H1 (cell line): ENCODE results near the gene NBAS. TPM values are rescaled to one million over a fixed set of nuclear protein-coding genes. Genes with fewer than 3 reads are reported as not detected.

Experiments used
- CTCF ChIA-PET: fragments of 300-600 bp; sonication (Branson Sonifier 250); formaldehyde crosslinking; loops from one replicate; lab custom pipeline; 2021; ENCODE audit not compliant: partially characterized antibody; lab: Charles Lee
- POLR2A ChIA-PET: fragments of 300-600 bp; sonication (Branson Sonifier 250); formaldehyde crosslinking; loops from one replicate; lab custom pipeline; 2021; ENCODE audit warnings: inconsistent platforms; ENCODE audit not compliant: partially characterized antibody; lab: Charles Lee
- DNase-seq, 2 experiments: peaks; one replicate each; pipeline versions ENCODE4 v3.0.0 to v3.0.0-alpha.2; 2010 to 2022; ENCODE audit warnings: low spot score in 2 of 2, low read depth in 1 of 2, mixed read lengths in 1 of 2
- FAIRE-seq: peaks from 2 replicates; lab custom pipeline; 2011; peaks lifted over from hg19 to GRCh38; lab: Jason Lieb, UNC
- H2AFZ ChIP-seq: 2 replicates; pipeline ENCODE4 v1.8.1; 2012; ENCODE audit warnings: low read length, inconsistent platforms
- H2AK5ac ChIP-seq: 2 replicates; pipeline ENCODE4 v1.6.1; 2013; ENCODE audit warnings: low read depth, low read length
- H2BK120ac ChIP-seq: replicated peaks from 2 replicates; pipeline ENCODE3; 2013; ENCODE audit warnings: low read depth, low read length, inconsistent platforms
- H2BK12ac ChIP-seq: 2 replicates; pipeline ENCODE4 v1.6.1; 2013; ENCODE audit warnings: low read depth, low read length
- H2BK15ac ChIP-seq: 2 replicates; pipeline ENCODE4 v1.6.1; 2013; ENCODE audit warnings: low read length
- H2BK20ac ChIP-seq: 2 replicates; pipeline ENCODE4 v1.6.1; 2013; ENCODE audit warnings: low read length
- H2BK5ac ChIP-seq: 2 replicates; pipeline ENCODE4 v1.6.1; 2013; ENCODE audit warnings: low read depth, low read length
- H3K14ac ChIP-seq: 2 replicates; pipeline ENCODE4 v1.6.1; 2013; ENCODE audit warnings: inconsistent platforms; ENCODE audit not compliant: insufficient read length
- H3K18ac ChIP-seq: 2 replicates; pipeline ENCODE4 v1.6.1; 2013; ENCODE audit warnings: low read length; ENCODE audit errors: extremely low read depth
- H3K23ac ChIP-seq: 2 replicates; pipeline ENCODE4 v1.6.1; 2013; ENCODE audit warnings: inconsistent platforms; ENCODE audit not compliant: insufficient read length
- H3K23me2 ChIP-seq: 2 replicates; pipeline ENCODE4 v1.6.1; 2013; ENCODE audit warnings: low read depth, low read length
- H3K27ac ChIP-seq: 2 replicates; pipeline ENCODE4 v1.6.1; 2011; ENCODE audit warnings: low read depth, low read length, inconsistent platforms
- H3K27me3 ChIP-seq, 4 experiments: replicated peaks in 1 of 4; 1 replicate in 1 of 4; 2 replicates in 3 of 4; pipeline versions ENCODE4 v1.6.1 to v1.8.1; 2011 to 2013; ENCODE audit warnings: low read length in 3 of 4, mild to moderate bottlenecking in 3 of 4, inconsistent platforms in 2 of 4, mixed read lengths in 2 of 4, moderate library complexity in 1 of 4; ENCODE audit not compliant: control insufficient read depth in 3 of 4, insufficient read depth in 3 of 4; ENCODE audit errors: extremely low read depth in 1 of 4
- H3K36me3 ChIP-seq, 4 experiments: 2 replicates each; pipeline versions ENCODE4 v1.6.1 to v1.8.1; 2011 to 2013; ENCODE audit warnings: mild to moderate bottlenecking in 4 of 4, low read length in 3 of 4, moderate library complexity in 2 of 4, control low read depth in 1 of 4, inconsistent platforms in 1 of 4; ENCODE audit not compliant: insufficient read depth in 4 of 4, control insufficient read depth in 2 of 4
- H3K4ac ChIP-seq: replicated peaks from 2 replicates; pipeline ENCODE3; 2013; ENCODE audit warnings: low read length, low read depth, mixed read lengths, inconsistent platforms; ENCODE audit not compliant: insufficient read length
- H3K4me1 ChIP-seq, 4 experiments: replicated peaks in 1 of 4; 1 replicate in 1 of 4; 2 replicates in 3 of 4; pipeline versions ENCODE4 v1.6.1 to v1.8.1; 2011 to 2013; ENCODE audit warnings: low read length in 3 of 4, inconsistent platforms in 2 of 4, mixed read lengths in 1 of 4; ENCODE audit not compliant: insufficient read depth in 4 of 4, control insufficient read depth in 3 of 4
- H3K4me2 ChIP-seq, 2 experiments: 2 replicates each; pipeline versions ENCODE4 v1.6.1 to v1.8.1; 2011 to 2013; ENCODE audit warnings: low read depth in 2 of 2, low read length in 2 of 2, control low read depth in 1 of 2, inconsistent platforms in 1 of 2, mild to moderate bottlenecking in 1 of 2; ENCODE audit not compliant: insufficient read depth in 1 of 2
- H3K4me3 ChIP-seq, 4 experiments: fragments of 200-600, 300-600 bp in 1 of 4; sonication (generic), shearing (Covaris generic), sonication (Bioruptor Twin) in 1 of 4; 2 replicates each; pipeline versions ENCODE4 v1.5.1 to v1.8.1; 2011 to 2016; ENCODE audit warnings: low read length in 4 of 4, low read depth in 3 of 4, control low read depth in 2 of 4, inconsistent platforms in 2 of 4, mild to moderate bottlenecking in 2 of 4, mixed read lengths in 1 of 4, moderate library complexity in 1 of 4; ENCODE audit not compliant: insufficient read depth in 2 of 4; ENCODE audit errors: extremely low read depth in 1 of 4
- H3K56ac ChIP-seq: replicated peaks from 2 replicates; pipeline ENCODE3; 2013; ENCODE audit warnings: low read depth, mild to moderate bottlenecking, mixed read lengths, low read length, inconsistent platforms; ENCODE audit not compliant: insufficient read length
- H3K79me1 ChIP-seq: 2 replicates; pipeline ENCODE4 v1.6.1; 2013; ENCODE audit warnings: low read depth, low read length, control low read depth
- H3K79me2 ChIP-seq, 2 experiments: 2 replicates each; pipeline versions ENCODE4 v1.6.1 to v1.8.1; 2012 to 2013; ENCODE audit warnings: low read length in 2 of 2, mild to moderate bottlenecking in 2 of 2, inconsistent platforms in 1 of 2; ENCODE audit not compliant: insufficient read depth in 2 of 2, control insufficient read depth in 1 of 2
- H3K9ac ChIP-seq, 4 experiments: replicated peaks in 1 of 4; 1 replicate in 1 of 4; 2 replicates in 3 of 4; pipeline versions ENCODE4 v1.6.1 to v1.8.1; 2011 to 2013; ENCODE audit warnings: low read depth in 3 of 4, low read length in 3 of 4, control low read depth in 2 of 4, mild to moderate bottlenecking in 2 of 4, moderate library complexity in 2 of 4, inconsistent platforms in 1 of 4; ENCODE audit errors: extremely low read depth in 1 of 4
- H3K9me3 ChIP-seq, 2 experiments: 2 replicates each; pipeline versions ENCODE4 v1.6.1 to v1.8.1; 2012 to 2013; ENCODE audit warnings: mild to moderate bottlenecking in 2 of 2, moderate library complexity in 2 of 2, control low read depth in 1 of 2, inconsistent platforms in 1 of 2, low read depth in 1 of 2, low read length in 1 of 2, mixed read lengths in 1 of 2; ENCODE audit not compliant: insufficient read depth in 2 of 2
- H4K20me1 ChIP-seq, 2 experiments: replicated peaks in 1 of 2; 2 replicates each; pipeline versions ENCODE3 to v1.8.1; 2011 to 2013; ENCODE audit warnings: inconsistent platforms in 2 of 2, low read length in 2 of 2, mild to moderate bottlenecking in 1 of 2; ENCODE audit not compliant: insufficient read depth in 2 of 2, control insufficient read depth in 1 of 2
- H4K5ac ChIP-seq: 2 replicates; pipeline ENCODE4 v1.6.1; 2013; ENCODE audit warnings: low read length, low read depth, mixed read lengths, inconsistent platforms; ENCODE audit not compliant: insufficient read length
- H4K8ac ChIP-seq: 2 replicates; pipeline ENCODE4 v1.8.0; 2013; ENCODE audit warnings: mild to moderate bottlenecking, moderate library complexity, low read length, inconsistent platforms; ENCODE audit not compliant: insufficient read depth; ENCODE audit errors: extremely low read depth
- H4K91ac ChIP-seq: replicated peaks from 2 replicates; pipeline ENCODE3; 2013; ENCODE audit warnings: low read length, mixed read lengths, inconsistent platforms; ENCODE audit not compliant: insufficient read length
- GTF2F1 ChIP-seq: IDR thresholded peaks from 2 replicates; pipeline ENCODE4 v1.6.1; 2012; ENCODE audit warnings: low read depth, low read length, improper control_type of control experiment, borderline replicate concordance
- HDAC6 ChIP-seq: IDR thresholded peaks from one replicate; pipeline ENCODE4 v1.7.1; 2012; ENCODE audit warnings: low read depth, mild to moderate bottlenecking, inconsistent platforms, low read length, moderate library complexity
- TAF7 ChIP-seq: optimal IDR thresholded peaks from 2 replicates; pipeline ENCODE3; 2011; ENCODE audit warnings: low read depth, mild to moderate bottlenecking, inconsistent platforms, low read length, moderate library complexity, borderline replicate concordance
- WGBS, 2 experiments: shearing (Covaris generic) in 1 of 2; methylation state at CpG; one replicate each; pipeline versions ENCODE4 v1.1.6 to v1.1.7; 2013 to 2015; ENCODE audit warnings: low lambda C conversion rate in 2 of 2, mixed read lengths in 2 of 2, inconsistent platforms in 1 of 2, low coverage in 1 of 2, missing lambda C conversion rate in 1 of 2; ENCODE audit not compliant: insufficient replicate concordance in 2 of 2, insufficient coverage in 1 of 2, insufficient read length in 1 of 2; ENCODE audit errors: extremely low coverage in 1 of 2, missing lambda C conversion rate in 1 of 2; 5-methylcytosine and 5-hydroxymethylcytosine counted together
- polyA plus RNA-seq, 7 experiments: library from polyadenylated mRNA; depleted of rRNA in 3 of 7; stranded (reverse) in 5 of 7; unstranded in 2 of 7; fragments of >200 nt in 5 of 7; fragments of 200-250 nt in 2 of 7; gene quantifications; 1 replicate in 5 of 7; 2 replicates in 1 of 7; 4 replicates in 1 of 7; pipeline versions ENCODE4 v1.2.1 to v1.2.3, GENCODE V29; 2011 to 2013; ENCODE audit warnings: missing spikeins in 2 of 7, mixed read lengths in 2 of 7
- total RNA-seq: library from RNA; stranded (reverse); fragmentation: NEBNext Ultra II Directional; extraction: Animal tissue kit (Norgen Biotek cat#: 25700); gene quantifications from 2 replicates; pipeline ENCODE4 v1.2.1, GENCODE V29; 2021

The NBAS gene
- total and polyA plus RNA-seq, 2 of the 8 experiments (the other 6 are each of a cell fraction or from before 2014, with no cell fraction given): 19.6 to 34.8 TPM

DNA sequence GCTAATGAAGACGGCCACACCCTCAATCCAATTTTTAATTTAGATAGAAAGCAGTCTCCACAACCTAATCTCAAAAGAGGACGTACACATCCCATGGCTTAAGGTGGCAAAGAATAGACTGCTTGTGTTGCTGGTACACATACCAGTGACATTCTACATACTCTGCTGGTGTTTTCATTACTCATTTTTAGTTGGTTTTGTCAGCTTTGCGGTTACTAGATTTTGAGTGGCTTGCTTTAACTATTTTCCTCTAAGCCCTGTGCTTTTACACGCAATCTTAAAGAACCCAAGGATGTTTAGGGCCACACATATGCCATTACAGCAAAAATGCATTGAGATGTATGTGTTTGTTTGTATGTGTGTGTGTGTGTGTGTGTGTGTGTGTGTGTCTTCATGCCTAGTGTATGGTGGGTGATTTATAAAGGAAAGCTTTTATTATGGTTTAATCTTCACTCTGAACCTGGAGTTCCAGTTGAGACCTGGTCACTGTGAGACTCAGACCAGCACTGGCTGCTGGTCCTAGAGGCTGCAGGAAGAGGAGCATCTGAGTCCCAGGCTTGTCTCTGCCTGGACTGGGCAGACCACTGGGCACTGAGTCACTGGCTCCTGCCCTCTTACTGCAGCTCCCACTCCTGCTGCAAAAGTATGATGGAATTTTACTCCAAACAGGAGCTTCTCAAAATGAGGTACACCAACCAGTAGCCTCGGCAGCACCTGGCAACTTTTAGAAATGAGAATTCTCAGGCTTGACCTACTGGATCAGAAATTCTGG is 415.9 kb downstream of the NBAS start:
- no peak overlapping the region for H3K4me2 ChIP-seq
- H3K79me1 ChIP-seq: no peaks in the 10 kb centered on the region
- no peak overlapping the region for H3K4ac ChIP-seq
- no peaks in the 10 kb centered on the region for H3K36me3 ChIP-seq
- no peaks in the 10 kb centered on the region for H3K27me3 ChIP-seq
- no peak overlapping the region for H4K91ac ChIP-seq
- no peak overlapping the region for H3K9ac ChIP-seq
- H2AK5ac ChIP-seq: no peak overlapping the region
- H2BK5ac ChIP-seq: no peak overlapping the region
- 89% methylated on average over 5 of the region's 5 CpGs; no CpG with 5 or more reads in 1 of the 2 experiments for WGBS, 2 experiments
- DNase-seq: no peak
- H2BK20ac ChIP-seq: no peak overlapping the region
- no peak overlapping the region for H2BK15ac ChIP-seq
- POLR2A ChIA-PET: no interaction called here
- FAIRE-seq: no peak
- H2BK120ac ChIP-seq: no peak overlapping the region
- H4K20me1 ChIP-seq: no peaks in the 10 kb centered on the region
- no peak for TF ChIP-seq HDAC6
- TF ChIP-seq TAF7: no peak
- no peak for TF ChIP-seq GTF2F1
- H4K8ac ChIP-seq: no peak overlapping the region
- CTCF ChIA-PET: interaction anchor here (0.6 to 2.0 kb wide), 8 partner anchors 10 to 241 kb away, joined by 3 to 7 read pairs (median 4); no protein-coding TSS in a partner anchor
- no peak overlapping the region for H2BK12ac ChIP-seq
- H3K4me1 ChIP-seq: peaks cover 0 to 6% (median 0%) of the 10 kb centered on the region in 4 experiments; a peak in 1 of 7 replicates
- no peaks in the 10 kb centered on the region for H3K23me2 ChIP-seq
- H3K14ac ChIP-seq: no peak overlapping the region
- H4K5ac ChIP-seq: no peak overlapping the region
- H3K23ac ChIP-seq: no peak overlapping the region
- no peak overlapping the region for H3K56ac ChIP-seq
- H3K18ac ChIP-seq: no peak overlapping the region
- H3K79me2 ChIP-seq: no peaks in the 10 kb centered on the region
- H3K9me3 ChIP-seq: no peaks in the 10 kb centered on the region
- no peak overlapping the region for H3K27ac ChIP-seq
- H2AFZ ChIP-seq: no peak overlapping the region
- no peak overlapping the region for H3K4me3 ChIP-seq
